OCI-LY7 (cell line): Measurements from ENCODE around the gene IFNA10.

Experiments used
- CTCF ChIP-seq: fragments of 200-600 bp; sonication (generic); conservative IDR thresholded peaks from 2 replicates; pipeline ENCODE4 v1.5.1; 2014; ENCODE audit warnings: mild to moderate bottlenecking, antibody characterized with exemption, low read length, moderate library complexity, mixed read lengths
- EZH2phosphoT487 ChIP-seq: fragments of 200-600 bp; sonication (generic); IDR thresholded peaks from 2 replicates; pipeline ENCODE4 v1.6.1; 2018; ENCODE audit warnings: low read depth, borderline replicate concordance, mild to moderate bottlenecking, mixed run types, antibody characterized with exemption, low read length, moderate library complexity, mixed read lengths

- TF ChIP-seq CTCF: no peak
- TF ChIP-seq EZH2phosphoT487: no peak
Observed at GRCh38 chr9:21233258-21233657, 26.3 kb upstream of the IFNA10 start.
